Duodenal mucosa (tissue), 2 donors: ENCODE measurements around the gene SRC.

Experiments used
- H3K27ac ChIP-seq: one replicate; pipeline ENCODE4 v1.7.0; 2013; ENCODE audit warnings: low read depth, low read length
- H3K27me3 ChIP-seq, 2 donors: one replicate each; pipeline ENCODE4 v1.7.0; 2013; ENCODE audit warnings: low read length in 2 of 2, control low read depth in 1 of 2; ENCODE audit not compliant: insufficient read depth in 2 of 2, control insufficient read depth in 1 of 2
- H3K36me3 ChIP-seq, 2 donors: one replicate each; pipeline ENCODE4 v1.7.0; 2013; ENCODE audit warnings: low read length in 2 of 2, control low read depth in 1 of 2; ENCODE audit not compliant: insufficient read depth in 2 of 2, control insufficient read depth in 1 of 2
- H3K4me1 ChIP-seq, 2 donors: one replicate each; pipeline ENCODE4 v1.7.0; 2013; ENCODE audit warnings: low read length in 2 of 2, control low read depth in 1 of 2; ENCODE audit not compliant: insufficient read depth in 2 of 2, control insufficient read depth in 1 of 2
- H3K4me3 ChIP-seq, 2 donors: one replicate each; pipeline ENCODE4 v1.7.0; 2013; ENCODE audit warnings: low read length in 2 of 2, low read depth in 1 of 2
- H3K9ac ChIP-seq, 2 donors: one replicate each; pipeline ENCODE4 v1.7.0; 2013; ENCODE audit warnings: low read length in 2 of 2, low read depth in 1 of 2
- H3K9me3 ChIP-seq, 2 donors: one replicate each; pipeline ENCODE4 v1.7.0; 2013; ENCODE audit warnings: low read length in 2 of 2, control low read depth in 1 of 2; ENCODE audit not compliant: control insufficient read depth in 1 of 2

The SRC gene

GRCh38 chr20:37375227-37375626 lies 29.3 kb downstream of the SRC start:
- no peak overlapping the region for H3K27ac ChIP-seq
- H3K4me1 ChIP-seq: peaks cover 4 to 14% of the 10 kb centered on the region in 2 donors
- no peaks in the 10 kb centered on the region for H3K27me3 ChIP-seq
- no peaks in the 10 kb centered on the region for H3K9me3 ChIP-seq
- H3K36me3 ChIP-seq: peaks cover 5 to 18% of the 10 kb centered on the region in 2 donors
- no peak overlapping the region for H3K9ac ChIP-seq
- H3K4me3 ChIP-seq: no peak overlapping the region

GRCh38 chr20:37376324-37376723 lies 30.4 kb downstream of the SRC start:
- Histone ChIP-seq H3K36me3 (peaks cover 5 to 18% of the 10 kb centered on the region in 2 donors), H3K27me3 (no peaks in the 10 kb centered on the region), H3K4me1 (peaks cover 15 to 24% of the 10 kb centered on the region in 2 donors), H3K9me3 (no peaks in the 10 kb centered on the region), H3K27ac (no peak overlapping the region), H3K4me3 (no peak overlapping the region), H3K9ac (no peak overlapping the region)

- H3K27ac ChIP-seq: no peak overlapping the region
- H3K4me3 ChIP-seq: no peak overlapping the region
- H3K9me3 ChIP-seq: no peaks in the 10 kb centered on the region
- peaks cover 5 to 18% of the 10 kb centered on the region in 2 donors for H3K36me3 ChIP-seq
- H3K27me3 ChIP-seq: no peaks in the 10 kb centered on the region
- peaks cover 19 to 29% of the 10 kb centered on the region in 2 donors for H3K4me1 ChIP-seq
- no peak overlapping the region for H3K9ac ChIP-seq
Measured at GRCh38 chr20:37376791-37377190, 30.9 kb downstream of the SRC start.

GRCh38 chr20:37377346-37378081 lies 31.6 kb downstream of the SRC start:
- Histone ChIP-seq H3K4me1 (peaks cover 24 to 31% of the 10 kb centered on the region in 2 donors), H3K27ac (no peak overlapping the region), H3K9ac (no peak overlapping the region), H3K27me3 (no peaks in the 10 kb centered on the region), H3K9me3 (no peaks in the 10 kb centered on the region), H3K4me3 (no peak overlapping the region), H3K36me3 (peaks cover 6 to 18% of the 10 kb centered on the region in 2 donors)

- Histone ChIP-seq H3K4me1 (peaks cover 29 to 37% of the 10 kb centered on the region in 2 donors), H3K4me3 (no peak overlapping the region), H3K9ac (no peak overlapping the region), H3K27me3 (no peaks in the 10 kb centered on the region), H3K9me3 (no peaks in the 10 kb centered on the region), H3K36me3 (peaks cover 11 to 21% of the 10 kb centered on the region in 2 donors), H3K27ac (no peak overlapping the region)
Measured at GRCh38 chr20:37378420-37378784, 32.5 kb downstream of the SRC start.

- Histone ChIP-seq H3K27ac (no peak overlapping the region), H3K27me3 (no peaks in the 10 kb centered on the region), H3K36me3 (peaks cover 11 to 22% of the 10 kb centered on the region in 2 donors), H3K4me3 (no peak overlapping the region), H3K9me3 (no peaks in the 10 kb centered on the region), H3K9ac (no peak overlapping the region), H3K4me1 (peaks cover 29 to 37% of the 10 kb centered on the region in 2 donors)
Measured at GRCh38 chr20:37378785-37379598, 33.1 kb downstream of the SRC start.

- Histone ChIP-seq H3K9me3 (no peaks in the 10 kb centered on the region), H3K9ac (peak overlapping the region in 1 of 2 donors; percentile 32), H3K4me3 (peak overlapping the region; percentile 18 to 40), H3K27ac (no peak overlapping the region), H3K4me1 (peaks cover 29 to 41% of the 10 kb centered on the region in 2 donors), H3K36me3 (peaks cover 16 to 25% of the 10 kb centered on the region in 2 donors), H3K27me3 (no peaks in the 10 kb centered on the region)
Measured at GRCh38 chr20:37379967-37380828, 34.3 kb downstream of the SRC start.

GRCh38 chr20:37380864-37381579 lies 35.1 kb downstream of the SRC start:
- H3K27me3 ChIP-seq: no peaks in the 10 kb centered on the region
- H3K36me3 ChIP-seq: peaks cover 24 to 30% of the 10 kb centered on the region in 2 donors
- peak overlapping the region; percentile 39 for H3K27ac ChIP-seq
- H3K9me3 ChIP-seq: no peaks in the 10 kb centered on the region
- peak overlapping the region in 1 of 2 donors; percentile 40 for H3K4me3 ChIP-seq
- peak overlapping the region; percentile 5 to 32 for H3K9ac ChIP-seq
- H3K4me1 ChIP-seq: peaks cover 29 to 41% of the 10 kb centered on the region in 2 donors

GRCh38 chr20:37381621-37382471 lies 35.9 kb downstream of the SRC start:
- H3K4me3 ChIP-seq: no peak overlapping the region
- peaks cover 29 to 41% of the 10 kb centered on the region in 2 donors for H3K4me1 ChIP-seq
- peaks cover 30 to 35% of the 10 kb centered on the region in 2 donors for H3K36me3 ChIP-seq
- no peak overlapping the region for H3K27ac ChIP-seq
- H3K27me3 ChIP-seq: no peaks in the 10 kb centered on the region
- no peak overlapping the region for H3K9ac ChIP-seq
- H3K9me3 ChIP-seq: no peaks in the 10 kb centered on the region
